A673 (cell line): ENCODE measurements around the gene LMO2. TPM values are rescaled to one million over a fixed set of nuclear protein-coding genes. Genes with fewer than 3 reads are reported as not detected.

Source experiments
- BruUV-seq: library from RNA; stranded (reverse); fragments of 400-500 nt; replicated peaks from 2 replicates; lab custom pipeline; 2021; lab: Mats Ljungman, UMichigan
- CTCF ChIA-PET: fragments of 300-600 bp; sonication (Branson Sonifier 250); formaldehyde crosslinking; loops from one replicate; lab custom pipeline; 2022; ENCODE audit warnings: antibody characterized with exemption; lab: Charles Lee
- POLR2A ChIA-PET: fragments of 300-600 bp; sonication (Branson Sonifier 250); formaldehyde crosslinking; loops from one replicate; lab custom pipeline; 2022; ENCODE audit warnings: antibody characterized with exemption; ENCODE audit not compliant: low non-redundant PET; lab: Charles Lee
- DNase-seq: peaks from one replicate; pipeline ENCODE4 v3.0.0-alpha.2; 2015; ENCODE audit warnings: low spot score
- H3K27ac ChIP-seq: fragments of 200-600 bp; sonication (generic); 2 replicates; pipeline ENCODE4 v1.5.1; 2016; ENCODE audit warnings: mixed run types, low read depth, mild to moderate bottlenecking, mixed read lengths, antibody characterized with exemption, low read length; ENCODE audit not compliant: poor library complexity, severe bottlenecking
- H3K27me3 ChIP-seq: fragments of 200-600 bp; sonication (generic); replicated peaks from 2 replicates; pipeline ENCODE4 v1.6.1; 2017; ENCODE audit warnings: mixed run types, low read depth, mild to moderate bottlenecking, mixed read lengths, antibody characterized with exemption, low read length; ENCODE audit not compliant: insufficient read depth, poor library complexity
- H3K36me3 ChIP-seq: fragments of 200-600 bp; sonication (generic); 2 replicates; pipeline ENCODE4 v1.6.1; 2016; ENCODE audit warnings: mixed run types, mild to moderate bottlenecking, mixed read lengths, antibody characterized with exemption, low read length; ENCODE audit not compliant: insufficient read depth, poor library complexity, severe bottlenecking
- H3K4me1 ChIP-seq: fragments of 200-600 bp; sonication (generic); 2 replicates; pipeline ENCODE4 v1.6.1; 2017; ENCODE audit warnings: mixed run types, mild to moderate bottlenecking, mixed read lengths, antibody characterized with exemption, low read length; ENCODE audit not compliant: insufficient read depth, poor library complexity, severe bottlenecking
- H3K4me3 ChIP-seq: fragments of 200-600 bp; sonication (generic); 2 replicates; pipeline ENCODE4 v1.5.1; 2016; ENCODE audit warnings: low read depth, mixed run types, mild to moderate bottlenecking, mixed read lengths, low read length; ENCODE audit not compliant: poor library complexity, severe bottlenecking
- H3K9me3 ChIP-seq: fragments of 200-600 bp; sonication (generic); 2 replicates; pipeline ENCODE4 v1.6.1; 2016; ENCODE audit warnings: mixed run types, low read depth, mild to moderate bottlenecking, mixed read lengths, antibody characterized with exemption, low read length; ENCODE audit not compliant: poor library complexity, severe bottlenecking
- EZH2 ChIP-seq: fragments of 200-600 bp; sonication (generic); IDR thresholded peaks from 2 replicates; pipeline ENCODE4 v1.6.1; 2017; ENCODE audit warnings: borderline replicate concordance, low read depth, mild to moderate bottlenecking, mixed read lengths, antibody characterized with exemption, low read length; ENCODE audit not compliant: poor library complexity, severe bottlenecking
- intact Hi-C: fragments of 100-400 bp; cut with micrococcal nuclease; formaldehyde crosslinking; loops from one replicate; pipeline ENCODE4 v1.10.0; 2022; ENCODE audit not compliant: unreplicated experiment
- total RNA-seq: library from RNA; stranded (reverse); gene quantifications from 2 replicates; pipeline ENCODE4 v1.2.3, GENCODE V29; 2021
- TF ChIP-seq, protein P1 (sequence below): fragments of 300-800, 200-600 bp; sonication (generic); conservative IDR thresholded peaks from 2 replicates; pipeline ENCODE4 v1.5.1; 2017; ENCODE audit warnings: low read depth, mild to moderate bottlenecking, antibody characterized with exemption, low read length, moderate library complexity, mixed read lengths

The LMO2 gene
- total RNA-seq, 1 experiment from 2014 or later: 39.0 TPM

DNA sequence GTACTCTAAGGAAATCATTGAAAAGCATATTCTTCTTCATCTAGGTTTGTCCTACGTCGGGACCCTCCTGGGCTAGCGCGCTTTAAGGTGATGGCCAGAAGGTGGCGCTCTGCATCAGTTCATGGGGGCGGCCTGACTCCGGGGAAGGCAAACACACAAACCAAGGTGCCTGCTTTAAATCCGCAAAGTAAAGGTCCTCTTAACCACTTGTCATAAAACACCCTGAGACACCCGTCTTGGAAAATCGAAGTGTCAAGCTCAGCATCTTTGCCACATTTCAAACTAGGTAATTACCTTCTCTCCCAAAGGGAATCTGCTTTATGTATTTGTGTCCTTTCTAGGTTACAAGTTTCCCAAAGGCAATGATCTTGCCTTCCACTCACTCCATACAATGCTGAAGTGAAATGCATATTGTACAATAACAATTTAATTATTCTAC, 33.9 kb downstream of the LMO2 start:
- TF ChIP-seq, protein P1, sequence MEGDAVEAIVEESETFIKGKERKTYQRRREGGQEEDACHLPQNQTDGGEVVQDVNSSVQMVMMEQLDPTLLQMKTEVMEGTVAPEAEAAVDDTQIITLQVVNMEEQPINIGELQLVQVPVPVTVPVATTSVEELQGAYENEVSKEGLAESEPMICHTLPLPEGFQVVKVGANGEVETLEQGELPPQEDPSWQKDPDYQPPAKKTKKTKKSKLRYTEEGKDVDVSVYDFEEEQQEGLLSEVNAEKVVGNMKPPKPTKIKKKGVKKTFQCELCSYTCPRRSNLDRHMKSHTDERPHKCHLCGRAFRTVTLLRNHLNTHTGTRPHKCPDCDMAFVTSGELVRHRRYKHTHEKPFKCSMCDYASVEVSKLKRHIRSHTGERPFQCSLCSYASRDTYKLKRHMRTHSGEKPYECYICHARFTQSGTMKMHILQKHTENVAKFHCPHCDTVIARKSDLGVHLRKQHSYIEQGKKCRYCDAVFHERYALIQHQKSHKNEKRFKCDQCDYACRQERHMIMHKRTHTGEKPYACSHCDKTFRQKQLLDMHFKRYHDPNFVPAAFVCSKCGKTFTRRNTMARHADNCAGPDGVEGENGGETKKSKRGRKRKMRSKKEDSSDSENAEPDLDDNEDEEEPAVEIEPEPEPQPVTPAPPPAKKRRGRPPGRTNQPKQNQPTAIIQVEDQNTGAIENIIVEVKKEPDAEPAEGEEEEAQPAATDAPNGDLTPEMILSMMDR: peak; percentile 100
- no peak for TF ChIP-seq EZH2
- no peaks in the 10 kb centered on the region for H3K27me3 ChIP-seq
- DNase-seq: peak; percentile 97

DNA sequence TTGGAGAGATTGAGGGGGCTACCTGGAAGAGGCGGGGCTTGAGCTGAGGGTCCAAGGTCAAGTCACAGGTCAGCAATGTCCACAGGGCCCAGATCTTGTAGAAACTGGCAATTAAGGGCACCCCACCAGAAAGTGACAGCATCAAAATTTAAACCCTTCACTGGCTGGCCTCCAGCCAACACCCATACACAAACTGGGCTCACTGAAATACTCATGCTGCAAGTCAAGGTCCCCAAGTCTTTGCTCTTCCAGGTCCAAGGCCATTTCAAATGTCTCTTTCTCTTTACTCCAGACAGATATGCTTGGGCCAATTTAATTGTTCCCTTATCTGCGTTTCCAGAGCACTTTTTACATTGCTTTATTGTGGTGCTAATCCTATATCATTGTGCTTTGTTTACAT, 36.4 kb downstream of the LMO2 start:
- H3K9me3 ChIP-seq: no peaks in the 10 kb centered on the region
- intact Hi-C loops: loop anchor here (5.0 kb wide), 1 partner anchor 192 kb away; no protein-coding TSS in a partner anchor
- DNase-seq: no peak
- no peaks in the 10 kb centered on the region for H3K27me3 ChIP-seq
- H3K4me3 ChIP-seq: no peak overlapping the region
- H3K36me3 ChIP-seq: peaks cover 13% of the 10 kb centered on the region
- POLR2A ChIA-PET: no interaction called here
- CTCF ChIA-PET: no interaction called here
- H3K27ac ChIP-seq: no peak overlapping the region
- TF ChIP-seq, protein P1: no peak
- no peak for TF ChIP-seq EZH2
- BruUV-seq: no TSS peak
- peaks cover 44% of the 10 kb centered on the region for H3K4me1 ChIP-seq

More for the DNA sequence above, 33.9 kb downstream of the LMO2 start:
- Histone ChIP-seq H3K4me1 (peaks cover 65% of the 10 kb centered on the region), H3K9me3 (no peaks in the 10 kb centered on the region), H3K4me3 (no peak overlapping the region), H3K27ac (peak overlapping the region; percentile 24), H3K36me3 (peaks cover 13% of the 10 kb centered on the region)
- intact Hi-C loops: loop anchor here (1.0 to 5.0 kb wide), 4 partner anchors 113 to 501 kb away; partner anchors contain the start of gene ABTB2
- POLR2A ChIA-PET: no interaction called here
- CTCF ChIA-PET: interaction anchor here (0.6 to 7.9 kb wide), 5 partner anchors 16 to 247 kb away, joined by 3 to 53 read pairs (median 4); partner anchors contain the start of gene NAT10
- no TSS peak for BruUV-seq

DNA sequence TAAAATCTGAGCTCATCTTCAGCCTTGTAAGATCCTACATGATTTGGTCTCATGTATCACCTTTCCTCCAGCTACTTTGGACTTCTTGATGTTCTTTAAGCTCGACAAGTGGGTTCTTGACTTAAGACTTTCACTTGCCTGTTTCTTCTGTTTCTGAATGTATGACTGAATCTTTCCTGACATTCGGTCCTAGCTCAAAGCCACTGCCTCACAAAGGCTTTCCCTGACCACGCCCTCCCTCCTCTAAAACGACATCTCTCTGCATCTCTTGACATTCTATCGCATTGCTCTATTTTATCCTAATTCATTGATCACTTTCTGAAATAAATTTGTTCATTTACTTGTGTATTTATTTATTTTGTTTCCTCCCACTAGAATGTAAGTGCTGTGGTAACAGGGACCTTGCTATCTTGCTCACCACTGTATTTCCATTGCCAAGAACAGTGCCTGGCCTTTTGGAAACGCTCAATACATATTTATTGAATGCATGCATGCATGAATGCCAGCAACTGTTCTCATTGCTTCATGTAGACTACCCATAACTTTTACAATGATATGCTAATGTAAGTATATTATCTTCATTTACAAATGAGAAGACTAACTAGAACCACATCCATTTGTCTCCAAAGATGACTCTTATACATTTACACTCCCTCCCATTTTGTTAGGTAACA, 43.0 kb downstream of the LMO2 start:
- H3K27ac ChIP-seq: no peak overlapping the region
- peaks cover 21% of the 10 kb centered on the region for H3K4me1 ChIP-seq
- CTCF ChIA-PET: interaction anchor here (0.6 to 0.7 kb wide), 2 partner anchors 12 to 139 kb away, joined by 3 to 5 read pairs; no protein-coding TSS in a partner anchor
- intact Hi-C loops: no loop called here
- TF ChIP-seq, protein P1: no peak
- no peak for TF ChIP-seq EZH2
- no TSS peak for BruUV-seq
- H3K36me3 ChIP-seq: no peaks in the 10 kb centered on the region
- H3K9me3 ChIP-seq: no peaks in the 10 kb centered on the region
- POLR2A ChIA-PET: no interaction called here
- H3K4me3 ChIP-seq: no peak overlapping the region
- no peak for DNase-seq
- no peaks in the 10 kb centered on the region for H3K27me3 ChIP-seq
